Measurements from ENCODE around the gene TSPAN5. TPM values are rescaled to one million over a fixed set of nuclear protein-coding genes. Genes with fewer than 3 reads are reported as not detected.

TSPAN5 gene
- total and polyA plus RNA-seq, 9 of the 15 experiments (the other 6 are each of a cell fraction or from before 2014, with no cell fraction given), result 0.58 to 6.6 (median 0.73) TPM

DNA sequence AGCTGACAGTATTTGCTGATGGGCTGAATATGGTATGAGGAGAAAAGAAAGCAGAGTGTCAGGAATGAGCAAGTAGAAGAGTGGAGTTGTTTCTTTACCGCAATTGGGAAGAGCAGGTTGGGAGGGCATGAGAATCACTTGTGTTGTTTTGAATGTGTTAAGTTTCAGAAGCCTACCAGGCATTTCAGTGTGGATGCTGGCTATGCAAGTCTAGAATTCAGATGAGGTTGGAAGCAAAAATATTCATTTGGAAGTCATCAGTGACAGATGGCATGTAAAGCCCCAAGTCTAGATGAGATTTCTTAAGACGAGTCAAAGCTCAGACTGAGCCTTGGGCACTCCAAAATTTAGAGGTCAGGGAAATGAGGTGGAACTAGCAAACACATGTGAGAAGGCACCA, 156.4 kb downstream of the TSPAN5 start:
- ATAC-seq (no peak), DNase-seq (ENCODE audit: extremely low read depth in 1 of 4, low spot score in 3 of 4) (no peak), FAIRE-seq (no peak)
- in situ Hi-C loops (cut with MboI), result no loop called here
- H3K4me2 ChIP-seq (ENCODE audit: insufficient read depth, low read length), result no peak overlapping the region
- H3K9ac ChIP-seq (ENCODE audit: insufficient read depth in 1 of 2, low read depth in 2 of 2, low read length in 2 of 2), result no peak overlapping the region
- WGBS (ENCODE audit: insufficient coverage, low coverage, missing lambda C conversion rate), result 38% methylated on average over 2 of the region's 2 CpGs
- H3K4me1 ChIP-seq (replicated peaks in 1 of 2; ENCODE audit: control insufficient read depth in 2 of 2, insufficient read depth in 2 of 2, low read length in 2 of 2), result no peaks in the 10 kb centered on the region; a peak in 2 of 5 replicates
- POLR2A ChIA-PET, result no interaction called here
- no TSS peak for BruUV-seq (replicated peaks)
- no peaks in the 10 kb centered on the region for H3K36me3 ChIP-seq (ENCODE audit: control insufficient read depth, insufficient read depth, low read length)
- TF ChIP-seq, protein P1, sequence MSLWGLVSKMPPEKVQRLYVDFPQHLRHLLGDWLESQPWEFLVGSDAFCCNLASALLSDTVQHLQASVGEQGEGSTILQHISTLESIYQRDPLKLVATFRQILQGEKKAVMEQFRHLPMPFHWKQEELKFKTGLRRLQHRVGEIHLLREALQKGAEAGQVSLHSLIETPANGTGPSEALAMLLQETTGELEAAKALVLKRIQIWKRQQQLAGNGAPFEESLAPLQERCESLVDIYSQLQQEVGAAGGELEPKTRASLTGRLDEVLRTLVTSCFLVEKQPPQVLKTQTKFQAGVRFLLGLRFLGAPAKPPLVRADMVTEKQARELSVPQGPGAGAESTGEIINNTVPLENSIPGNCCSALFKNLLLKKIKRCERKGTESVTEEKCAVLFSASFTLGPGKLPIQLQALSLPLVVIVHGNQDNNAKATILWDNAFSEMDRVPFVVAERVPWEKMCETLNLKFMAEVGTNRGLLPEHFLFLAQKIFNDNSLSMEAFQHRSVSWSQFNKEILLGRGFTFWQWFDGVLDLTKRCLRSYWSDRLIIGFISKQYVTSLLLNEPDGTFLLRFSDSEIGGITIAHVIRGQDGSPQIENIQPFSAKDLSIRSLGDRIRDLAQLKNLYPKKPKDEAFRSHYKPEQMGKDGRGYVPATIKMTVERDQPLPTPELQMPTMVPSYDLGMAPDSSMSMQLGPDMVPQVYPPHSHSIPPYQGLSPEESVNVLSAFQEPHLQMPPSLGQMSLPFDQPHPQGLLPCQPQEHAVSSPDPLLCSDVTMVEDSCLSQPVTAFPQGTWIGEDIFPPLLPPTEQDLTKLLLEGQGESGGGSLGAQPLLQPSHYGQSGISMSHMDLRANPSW (CRISPR knock-in tag; IDR thresholded peaks at IDR 0.05), result no peak
- TF ChIP-seq SMAD3 (CRISPR knock-in tag; conservative IDR thresholded peaks at IDR 0.05) (no peak), TGIF2 (CRISPR knock-in tag; IDR thresholded peaks at IDR 0.05) (no peak), SP2 (IDR thresholded peaks at IDR 0.05; ENCODE audit: extremely low read depth, low read depth, low read length, poor library complexity, severe bottlenecking) (no peak), ZNF717 (CRISPR knock-in tag; IDR thresholded peaks at IDR 0.05) (no peak), ARID1B (IDR thresholded peaks at IDR 0.05) (no peak), CCNT2 (IDR thresholded peaks at IDR 0.05; ENCODE audit: borderline replicate concordance, extremely low read depth, insufficient read length, low read depth, low read length) (no peak), ZNF586 (CRISPR knock-in tag; conservative IDR thresholded peaks at IDR 0.05) (no peak), SRSF7 (optimal IDR thresholded peaks at IDR 0.05; ENCODE audit: low read depth, low read length) (no peak), TAF15 (IDR thresholded peaks at IDR 0.05; ENCODE audit: low read depth, low read length) (no peak), BRD9 (IDR thresholded peaks at IDR 0.05; ENCODE audit: low read depth, partially characterized antibody) (no peak), CAMTA2 (CRISPR knock-in tag; conservative IDR thresholded peaks at IDR 0.05) (no peak), U2AF2 (optimal IDR thresholded peaks at IDR 0.05; ENCODE audit: low read depth, low read length) (no peak), HES1 (IDR thresholded peaks at IDR 0.05; ENCODE audit: low read depth) (no peak), KLF6 (CRISPR knock-in tag; IDR thresholded peaks at IDR 0.05; ENCODE audit: borderline replicate concordance) (no peak), HCFC1 (IDR thresholded peaks at IDR 0.05; ENCODE audit: low read depth, low read length) (no peak), RCOR1 (IDR thresholded peaks at IDR 0.05; ENCODE audit: borderline replicate concordance in 1 of 2, low read depth in 2 of 2, low read length in 2 of 2) (no peak)
- TF ChIP-seq, protein P2, sequence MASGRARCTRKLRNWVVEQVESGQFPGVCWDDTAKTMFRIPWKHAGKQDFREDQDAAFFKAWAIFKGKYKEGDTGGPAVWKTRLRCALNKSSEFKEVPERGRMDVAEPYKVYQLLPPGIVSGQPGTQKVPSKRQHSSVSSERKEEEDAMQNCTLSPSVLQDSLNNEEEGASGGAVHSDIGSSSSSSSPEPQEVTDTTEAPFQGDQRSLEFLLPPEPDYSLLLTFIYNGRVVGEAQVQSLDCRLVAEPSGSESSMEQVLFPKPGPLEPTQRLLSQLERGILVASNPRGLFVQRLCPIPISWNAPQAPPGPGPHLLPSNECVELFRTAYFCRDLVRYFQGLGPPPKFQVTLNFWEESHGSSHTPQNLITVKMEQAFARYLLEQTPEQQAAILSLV (tag; IDR thresholded peaks at IDR 0.05), result no peak
- H2AFZ ChIP-seq (ENCODE audit: low read depth, low read length), result no peak overlapping the region
- CTCF ChIA-PET (ENCODE audit: low intra/inter-chr PET ratio), result no interaction called here
- H3K27ac ChIP-seq (ENCODE audit: extremely low read depth, low read depth, low read length), result no peak overlapping the region
- no peaks in the 10 kb centered on the region for H3K9me1 ChIP-seq (ENCODE audit: control insufficient read depth, insufficient read depth, low read length)
- H3K79me2 ChIP-seq (ENCODE audit: control insufficient read depth, insufficient read depth, low read length), result no peaks in the 10 kb centered on the region
- H3K27me3 ChIP-seq (ENCODE audit: control insufficient read depth in 2 of 2, insufficient read depth in 2 of 2, low read length in 2 of 2), result peaks cover 0 to 13% of the 10 kb centered on the region in 2 experiments; a peak in 1 of 5 replicates
- H3K4me3 ChIP-seq, result no peak overlapping the region
- no peaks in the 10 kb centered on the region for H3K9me3 ChIP-seq (replicated peaks; ENCODE audit: control insufficient read depth, insufficient read depth, low read depth, low read length)
- no peaks in the 10 kb centered on the region for H4K20me1 ChIP-seq (replicated peaks; ENCODE audit: control insufficient read depth, insufficient read depth, low read length)
- intact Hi-C loops (cut with micrococcal nuclease), result no loop called here

Measured in K562 (cell line).